H1 (cell line): ENCODE data around the gene PAXX. TPM values are rescaled to one million over a fixed set of nuclear protein-coding genes. Genes with fewer than 3 reads are reported as not detected.

Source experiments
- BACH1 ChIP-seq: IDR thresholded peaks from 2 replicates; pipeline ENCODE4 v1.6.1; 2012; ENCODE audit warnings: low read length, improper control_type of control experiment
- EP300 ChIP-seq, 2 experiments: IDR thresholded peaks; 1 replicate in 1 of 2; 2 replicates in 1 of 2; pipeline ENCODE4 v1.6.1; 2011 to 2012; ENCODE audit warnings: low read depth in 2 of 2, low read length in 2 of 2, mild to moderate bottlenecking in 2 of 2, borderline replicate concordance in 1 of 2, inconsistent platforms in 1 of 2, moderate library complexity in 1 of 2
- KDM1A ChIP-seq: fragments of 200-600, 300-600 bp; sonication (generic); IDR thresholded peaks from 2 replicates; pipeline ENCODE4 v1.7.1; 2016; ENCODE audit warnings: mild to moderate bottlenecking, low read length, borderline replicate concordance
- polyA plus RNA-seq, 7 experiments: library from polyadenylated mRNA; depleted of rRNA in 3 of 7; stranded (reverse) in 5 of 7; unstranded in 2 of 7; fragments of >200 nt in 5 of 7; fragments of 200-250 nt in 2 of 7; gene quantifications; 1 replicate in 5 of 7; 2 replicates in 1 of 7; 4 replicates in 1 of 7; pipeline versions ENCODE4 v1.2.1 to v1.2.3, GENCODE V29; 2011 to 2013; ENCODE audit warnings: missing spikeins in 2 of 7, mixed read lengths in 2 of 7
- total RNA-seq: library from RNA; stranded (reverse); fragmentation: NEBNext Ultra II Directional; extraction: Animal tissue kit (Norgen Biotek cat#: 25700); gene quantifications from 2 replicates; pipeline ENCODE4 v1.2.1, GENCODE V29; 2021

Gene PAXX
- total and polyA plus RNA-seq, 2 of the 8 experiments (the other 6 are each of a cell fraction or from before 2014, with no cell fraction given), result 43.4 to 45.9 TPM

DNA sequence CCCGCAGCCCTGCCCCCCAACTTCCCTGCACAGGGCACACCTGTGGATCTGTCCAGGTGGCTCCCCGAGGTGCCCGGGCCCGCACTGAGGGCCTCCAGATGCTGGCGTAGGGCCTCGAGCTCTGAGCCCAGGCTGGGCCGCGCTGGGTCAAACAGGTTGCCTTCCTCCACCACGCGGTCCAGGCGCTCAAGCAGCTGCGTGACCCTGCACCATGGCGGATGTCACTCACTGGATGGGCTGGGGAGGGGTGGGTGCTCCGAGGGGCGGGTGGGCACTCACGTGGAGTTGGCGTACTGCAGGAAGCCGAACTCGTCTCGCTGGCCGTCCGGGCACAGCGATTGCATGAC is 30.4 kb downstream of the PAXX start (continued):
- TF ChIP-seq KDM1A (no peak), EP300 (IDR thresholded peaks at IDR 0.05; ENCODE audit: borderline replicate concordance in 1 of 2, low read depth in 2 of 2, low read length in 2 of 2) (no peak), BACH1 (no peak)
- TF ChIP-seq, all 59 proteins: peak for 0
